ENCODE measurements around the gene OR51B6.

OR51B6 gene

DNA sequence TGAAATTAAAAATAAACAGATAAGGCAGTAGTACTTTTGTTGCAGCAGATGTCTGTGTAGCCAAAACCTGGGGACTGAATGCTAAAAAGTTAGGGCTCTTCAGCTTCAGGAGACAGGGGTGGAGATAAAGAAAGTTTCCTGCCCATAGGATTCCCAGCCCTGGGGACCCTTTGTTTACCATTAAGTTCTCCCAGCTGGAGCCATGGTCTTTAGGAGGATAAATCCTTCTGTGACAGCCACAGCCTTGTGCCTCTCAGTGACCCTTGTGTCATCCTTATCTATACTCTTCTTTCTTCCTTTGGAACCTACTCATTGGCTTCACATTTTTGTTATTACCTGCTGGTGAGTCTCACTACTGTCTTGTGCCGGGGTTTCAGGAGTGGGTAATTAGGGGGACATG is 32.3 kb downstream of the OR51B6 start, which contains the start of gene OR51M1:
Gene OR51M1 (plus strand): TSS at position 237 of the 400 bp plus-strand sequence. CDS start 5,587 bp downstream, outside the sequence.
- in situ Hi-C loops (cut with HindIII; ENCODE audit: low sequenced_read_pairs), result no loop called here
- no peak for DNase-seq (ENCODE audit: low read depth, low spot score)
- no peak within 1 kb of the TSS for H3K4me3 ChIP-seq (ENCODE audit: low read depth, low read length)
- TF ChIP-seq, protein P1, sequence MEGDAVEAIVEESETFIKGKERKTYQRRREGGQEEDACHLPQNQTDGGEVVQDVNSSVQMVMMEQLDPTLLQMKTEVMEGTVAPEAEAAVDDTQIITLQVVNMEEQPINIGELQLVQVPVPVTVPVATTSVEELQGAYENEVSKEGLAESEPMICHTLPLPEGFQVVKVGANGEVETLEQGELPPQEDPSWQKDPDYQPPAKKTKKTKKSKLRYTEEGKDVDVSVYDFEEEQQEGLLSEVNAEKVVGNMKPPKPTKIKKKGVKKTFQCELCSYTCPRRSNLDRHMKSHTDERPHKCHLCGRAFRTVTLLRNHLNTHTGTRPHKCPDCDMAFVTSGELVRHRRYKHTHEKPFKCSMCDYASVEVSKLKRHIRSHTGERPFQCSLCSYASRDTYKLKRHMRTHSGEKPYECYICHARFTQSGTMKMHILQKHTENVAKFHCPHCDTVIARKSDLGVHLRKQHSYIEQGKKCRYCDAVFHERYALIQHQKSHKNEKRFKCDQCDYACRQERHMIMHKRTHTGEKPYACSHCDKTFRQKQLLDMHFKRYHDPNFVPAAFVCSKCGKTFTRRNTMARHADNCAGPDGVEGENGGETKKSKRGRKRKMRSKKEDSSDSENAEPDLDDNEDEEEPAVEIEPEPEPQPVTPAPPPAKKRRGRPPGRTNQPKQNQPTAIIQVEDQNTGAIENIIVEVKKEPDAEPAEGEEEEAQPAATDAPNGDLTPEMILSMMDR (IDR thresholded peaks at IDR 0.05; ENCODE audit: low read depth, low read length), result no peak

DNA sequence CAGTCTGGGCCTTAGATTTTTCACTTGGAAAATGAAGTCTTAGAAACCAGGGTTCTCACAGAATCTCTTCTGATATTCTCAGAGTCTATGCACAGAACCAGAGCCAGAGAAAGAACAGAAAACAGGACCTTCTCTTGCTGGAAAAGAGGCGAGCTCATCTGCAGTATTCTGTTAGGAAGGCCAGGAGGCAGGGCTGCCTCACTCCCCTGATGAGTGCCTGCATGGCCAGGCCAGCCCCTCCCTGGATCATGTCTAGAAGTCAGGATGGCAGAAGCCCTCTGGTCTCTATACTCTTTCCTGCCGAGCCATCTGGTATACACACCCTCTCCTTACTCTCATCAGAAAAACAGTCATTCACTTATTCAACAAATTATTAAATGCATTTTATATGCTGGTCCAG is 33.0 kb downstream of the OR51B6 start:
- H3K4me3 ChIP-seq (ENCODE audit: low read depth, low read length), result no peak overlapping the region
- in situ Hi-C loops (cut with HindIII; ENCODE audit: low sequenced_read_pairs), result no loop called here
- DNase-seq (ENCODE audit: low read depth, low spot score), result no peak
- TF ChIP-seq, protein P1 (IDR thresholded peaks at IDR 0.05; ENCODE audit: low read depth, low read length), result no peak

DNA sequence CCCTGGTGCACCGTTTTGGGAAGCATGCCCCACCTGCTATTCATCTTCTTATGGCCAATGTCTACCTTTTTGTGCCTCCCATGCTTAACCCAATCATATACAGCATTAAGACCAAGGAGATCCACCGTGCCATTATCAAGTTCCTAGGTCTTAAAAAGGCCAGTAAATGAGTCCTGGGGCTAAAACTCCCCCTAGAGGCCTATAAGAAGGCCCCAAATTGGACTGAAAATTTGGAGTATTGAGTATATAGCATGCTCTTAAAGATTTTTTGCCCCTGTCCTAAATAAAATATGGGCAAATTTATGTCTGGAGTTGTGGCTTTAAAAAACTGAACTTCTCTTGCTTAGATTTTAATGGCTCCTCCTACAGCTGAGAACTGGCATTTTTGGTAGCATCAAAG is 38.9 kb downstream of the OR51B6 start:
- TF ChIP-seq, protein P1 (IDR thresholded peaks at IDR 0.05; ENCODE audit: low read depth, low read length), result no peak
- no peak for DNase-seq (ENCODE audit: low read depth, low spot score)
- no peak overlapping the region for H3K4me3 ChIP-seq (ENCODE audit: low read depth, low read length)
- in situ Hi-C loops (cut with HindIII; ENCODE audit: low sequenced_read_pairs), result no loop called here

DNA sequence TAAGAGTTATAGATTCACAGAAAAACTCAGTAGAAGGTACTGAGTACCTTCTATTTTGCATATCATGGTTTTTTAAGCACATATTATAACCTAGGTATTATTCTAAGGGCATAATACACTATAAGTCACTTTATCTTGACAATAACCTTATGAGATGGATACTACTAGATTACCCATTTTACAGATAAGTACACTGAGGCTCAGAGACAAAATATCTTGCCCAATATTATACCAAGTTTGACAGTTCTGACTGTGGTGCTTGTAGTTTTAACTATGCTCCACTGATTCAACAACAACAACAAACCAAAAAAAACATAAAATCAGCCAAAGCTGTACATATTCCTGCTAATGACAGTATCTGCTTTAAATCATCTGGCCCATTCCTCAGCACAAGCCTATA is 42.8 kb downstream of the OR51B6 start:
- in situ Hi-C loops (cut with HindIII; ENCODE audit: low sequenced_read_pairs), result no loop called here
- TF ChIP-seq, protein P1 (IDR thresholded peaks at IDR 0.05; ENCODE audit: low read depth, low read length), result no peak
- DNase-seq (ENCODE audit: low read depth, low spot score), result no peak
- H3K4me3 ChIP-seq (ENCODE audit: low read depth, low read length), result no peak overlapping the region

DNA sequence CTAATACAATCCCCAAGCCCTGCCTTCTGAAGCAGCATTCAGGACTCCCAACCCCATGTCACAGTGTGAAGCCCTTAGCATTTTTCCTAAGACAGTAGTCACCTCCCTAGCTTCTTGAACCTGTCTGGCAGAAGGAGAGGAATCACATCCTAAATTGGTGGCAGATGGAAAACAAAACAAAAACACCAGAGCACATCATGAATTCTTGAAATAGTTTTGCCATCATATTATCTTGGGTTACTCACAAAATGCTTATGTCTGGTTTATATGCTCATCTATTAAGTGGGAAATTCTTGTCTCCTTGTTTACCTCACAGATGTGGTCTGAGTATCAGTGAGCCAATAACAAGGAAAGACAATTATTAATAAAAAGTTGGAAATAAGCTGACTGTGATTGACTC is 47.6 kb downstream of the OR51B6 start:
- DNase-seq (ENCODE audit: low read depth, low spot score), result no peak
- H3K4me3 ChIP-seq (ENCODE audit: low read depth, low read length), result no peak overlapping the region
- TF ChIP-seq, protein P1 (IDR thresholded peaks at IDR 0.05; ENCODE audit: low read depth, low read length), result no peak
- in situ Hi-C loops (cut with HindIII; ENCODE audit: low sequenced_read_pairs), result no loop called here

All from astrocyte of the spinal cord (primary cell).